ENCODE data around the gene CMYA5.

The CMYA5 gene

DNA sequence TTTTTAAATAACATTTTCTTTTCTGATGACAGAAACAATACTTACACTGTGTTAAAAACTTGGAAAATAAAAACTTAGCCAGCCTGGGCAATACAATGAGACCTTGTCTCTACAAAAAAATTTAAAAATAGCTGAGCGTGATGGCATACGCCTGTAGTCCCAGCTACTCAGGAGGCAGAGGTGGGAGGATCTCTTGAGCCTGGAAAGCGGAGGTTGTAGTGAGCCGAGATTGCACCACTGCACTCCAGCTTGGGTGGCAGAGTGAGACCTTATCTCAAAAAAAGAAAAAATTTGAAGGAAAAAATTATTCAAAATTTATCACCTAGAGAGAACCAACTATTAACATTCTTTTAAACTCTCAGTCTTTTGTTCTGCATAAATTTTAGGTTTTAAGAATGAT, 4.9 kb upstream of the CMYA5 start:
- peaks cover 88 to 100% (median 95%) of the 10 kb centered on the region in 11 experiments for H3K36me3 ChIP-seq

DNA sequence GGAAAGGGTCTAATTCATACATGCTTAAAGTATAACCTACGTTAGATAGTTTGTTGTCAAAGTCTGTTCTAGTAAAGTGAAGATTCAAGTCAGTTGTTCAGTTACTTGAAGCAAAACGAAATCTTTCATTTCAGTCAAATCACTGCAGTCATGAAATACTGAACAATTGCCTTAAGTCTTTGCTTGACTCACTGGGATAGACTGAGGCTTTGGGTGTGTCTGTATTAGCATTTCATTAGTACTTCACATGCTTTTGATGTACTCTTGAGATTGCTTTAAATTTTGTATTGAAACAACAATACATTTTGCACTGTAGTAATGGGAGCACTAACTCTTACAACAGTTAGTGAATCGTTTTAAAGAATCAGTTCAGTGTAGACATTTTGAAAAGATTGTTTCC, 4.0 kb upstream of the CMYA5 start:
- Histone ChIP-seq H3K9ac (no peak overlapping the region), H4K20me1 (peaks cover 0 to 16% (median 0%) of the 10 kb centered on the region in 11 experiments; a peak in 3 of 22 replicates), H3K4me1 (no peaks in the 10 kb centered on the region), H3K36me3 (peaks cover 87 to 97% (median 90%) of the 10 kb centered on the region in 11 experiments), H3K27me3 (no peaks in the 10 kb centered on the region), H3K4me2 (no peak overlapping the region), H3K27ac (no peak overlapping the region), H3K4me3 (no peak overlapping the region), H3K9me3 (replicated peaks in 1 of 11) (peaks cover 0 to 34% (median 24%) of the 10 kb centered on the region in 11 experiments; a peak in 17 of 22 replicates)
- no peak for TF ChIP-seq Cebpa-rat (IDR thresholded peaks at IDR 0.05)

More for the DNA sequence above, 4.9 kb upstream of the CMYA5 start:
- H3K9ac ChIP-seq = no peak overlapping the region
- H3K9me3 ChIP-seq (replicated peaks in 1 of 11) = peaks cover 0 to 29% (median 22%) of the 10 kb centered on the region in 11 experiments; a peak in 17 of 22 replicates
- no peaks in the 10 kb centered on the region for H3K4me1 ChIP-seq
- H4K20me1 ChIP-seq = peaks cover 0 to 23% (median 0%) of the 10 kb centered on the region in 11 experiments; a peak in 3 of 22 replicates
- H3K4me2 ChIP-seq = no peak overlapping the region
- TF ChIP-seq Cebpa-rat (IDR thresholded peaks at IDR 0.05) = no peak
- H3K27me3 ChIP-seq = no peaks in the 10 kb centered on the region
- no peak overlapping the region for H3K4me3 ChIP-seq
- no peak overlapping the region for H3K27ac ChIP-seq

DNA sequence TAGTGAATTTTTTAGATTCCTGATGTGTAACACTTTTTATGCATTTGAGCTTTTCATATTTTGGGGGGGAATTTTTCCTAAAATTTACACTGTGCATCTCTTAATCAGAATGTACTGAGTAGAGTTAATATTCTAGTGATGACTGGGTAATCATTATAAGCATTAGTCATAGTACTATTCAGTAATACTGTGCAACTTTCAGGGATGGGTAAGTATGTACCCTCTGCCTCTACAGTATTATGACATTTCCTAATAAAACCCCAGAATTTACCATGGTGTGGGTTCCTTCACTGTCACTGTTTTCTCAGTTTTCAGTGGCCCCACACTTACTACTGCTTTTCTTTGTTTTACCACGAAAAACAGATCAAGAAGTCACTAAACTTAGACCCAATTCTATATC, 2.8 kb upstream of the CMYA5 start:
- H3K4me2 ChIP-seq = no peak overlapping the region
- no peaks in the 10 kb centered on the region for H3K27me3 ChIP-seq
- H3K9ac ChIP-seq = no peak overlapping the region
- peaks cover 0 to 15% (median 0%) of the 10 kb centered on the region in 11 experiments; a peak in 3 of 22 replicates for H4K20me1 ChIP-seq
- TF ChIP-seq Cebpa-rat (IDR thresholded peaks at IDR 0.05) = no peak
- peaks cover 0 to 34% (median 24%) of the 10 kb centered on the region in 11 experiments; a peak in 17 of 22 replicates for H3K9me3 ChIP-seq (replicated peaks in 1 of 11)
- H3K36me3 ChIP-seq = peaks cover 75 to 85% (median 79%) of the 10 kb centered on the region in 11 experiments
- H3K27ac ChIP-seq = no peak overlapping the region
- H3K4me1 ChIP-seq = no peaks in the 10 kb centered on the region
- no peak overlapping the region for H3K4me3 ChIP-seq

DNA sequence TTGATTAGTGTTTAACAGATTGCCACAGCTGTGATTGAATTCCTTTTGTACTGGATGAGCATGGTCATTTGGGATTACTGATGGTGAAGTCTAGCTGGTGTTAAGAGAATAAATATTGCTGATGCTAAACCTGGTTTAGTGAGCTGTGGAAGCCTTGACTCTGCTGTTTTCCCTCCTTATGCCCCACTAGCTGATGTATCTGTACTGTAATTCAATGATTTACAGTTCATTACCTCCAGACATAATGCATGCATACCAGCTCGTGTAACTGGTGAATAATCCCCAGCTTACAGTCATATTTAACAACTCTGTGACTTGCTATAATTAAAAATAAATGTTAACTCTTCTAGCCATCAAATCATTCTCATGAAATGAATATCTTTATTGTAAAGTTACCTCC, 1.7 kb upstream of the CMYA5 start:
- H3K4me2 ChIP-seq = no peak overlapping the region
- H3K4me3 ChIP-seq = no peak overlapping the region
- no peaks in the 10 kb centered on the region for H3K27me3 ChIP-seq
- TF ChIP-seq Cebpa-rat (IDR thresholded peaks at IDR 0.05) = no peak
- H4K20me1 ChIP-seq = peaks cover 0 to 10% (median 0%) of the 10 kb centered on the region in 11 experiments; a peak in 2 of 22 replicates
- H3K9me3 ChIP-seq (replicated peaks in 1 of 11) = peaks cover 0 to 34% (median 24%) of the 10 kb centered on the region in 11 experiments; a peak in 17 of 22 replicates
- no peak overlapping the region for H3K9ac ChIP-seq
- no peak overlapping the region for H3K27ac ChIP-seq
- H3K36me3 ChIP-seq = peaks cover 64 to 74% (median 68%) of the 10 kb centered on the region in 11 experiments
- H3K4me1 ChIP-seq = no peaks in the 10 kb centered on the region

GRCh38 chr5:79691007-79691406, 1.4 kb downstream of the CMYA5 start:
- H3K27me3 ChIP-seq = no peaks in the 10 kb centered on the region
- H3K9ac ChIP-seq = no peak overlapping the region
- no peak overlapping the region for H3K4me3 ChIP-seq
- TF ChIP-seq Cebpa-rat (IDR thresholded peaks at IDR 0.05) = no peak
- peaks cover 0 to 6% (median 0%) of the 10 kb centered on the region in 11 experiments; a peak in 1 of 22 replicates for H4K20me1 ChIP-seq
- H3K4me1 ChIP-seq = peaks cover 0 to 7% (median 0%) of the 10 kb centered on the region in 10 experiments; a peak in 1 of 20 replicates
- H3K36me3 ChIP-seq = peaks cover 37 to 43% (median 41%) of the 10 kb centered on the region in 11 experiments
- H3K4me2 ChIP-seq = no peak overlapping the region
- no peak overlapping the region for H3K27ac ChIP-seq
- H3K9me3 ChIP-seq (replicated peaks in 1 of 11) = peaks cover 0 to 34% (median 24%) of the 10 kb centered on the region in 11 experiments; a peak in 17 of 22 replicates

DNA sequence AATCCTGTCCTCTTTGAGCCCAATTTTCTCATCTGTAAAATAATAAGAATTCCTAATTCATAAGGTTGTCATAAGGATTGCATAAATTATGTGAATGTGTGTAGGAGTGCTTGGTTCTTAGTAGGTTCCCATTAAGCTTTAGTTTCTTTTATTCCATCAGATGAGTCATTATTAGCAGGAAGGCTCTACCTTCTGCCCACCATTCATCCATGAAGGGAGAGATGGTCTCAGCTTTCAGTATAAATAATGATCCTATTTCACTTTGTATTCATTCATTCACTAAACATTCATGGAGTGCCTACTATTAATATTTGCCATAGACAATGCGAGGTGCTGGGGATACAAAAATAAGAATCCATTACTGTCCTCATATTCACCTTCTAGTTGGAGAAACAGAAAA, 3.0 kb downstream of the CMYA5 start:
- H3K27me3 ChIP-seq = no peaks in the 10 kb centered on the region
- no peak for TF ChIP-seq Cebpa-rat (IDR thresholded peaks at IDR 0.05)
- no peak overlapping the region for H3K4me3 ChIP-seq
- peaks cover 0 to 18% (median 7%) of the 10 kb centered on the region in 10 experiments; a peak in 15 of 20 replicates for H3K4me1 ChIP-seq
- no peaks in the 10 kb centered on the region for H4K20me1 ChIP-seq
- peaks cover 0 to 27% (median 22%) of the 10 kb centered on the region in 11 experiments; a peak in 16 of 22 replicates for H3K9me3 ChIP-seq (replicated peaks in 1 of 11)
- H3K9ac ChIP-seq = no peak overlapping the region
- peaks cover 21 to 27% (median 26%) of the 10 kb centered on the region in 11 experiments for H3K36me3 ChIP-seq
- no peak overlapping the region for H3K4me2 ChIP-seq
- no peak overlapping the region for H3K27ac ChIP-seq

- H3K4me2 ChIP-seq = no peak overlapping the region
- H3K4me3 ChIP-seq = no peak overlapping the region
- H3K27me3 ChIP-seq = no peaks in the 10 kb centered on the region
- no peaks in the 10 kb centered on the region for H4K20me1 ChIP-seq
- peaks cover 0 to 32% (median 15%) of the 10 kb centered on the region in 10 experiments; a peak in 15 of 20 replicates for H3K4me1 ChIP-seq
- peaks cover 5 to 12% (median 11%) of the 10 kb centered on the region in 11 experiments; a peak in 21 of 22 replicates for H3K36me3 ChIP-seq
- no peak for TF ChIP-seq Cebpa-rat (IDR thresholded peaks at IDR 0.05)
- H3K9ac ChIP-seq = no peak overlapping the region
- H3K9me3 ChIP-seq (replicated peaks in 1 of 11) = peaks cover 0 to 11% (median 7%) of the 10 kb centered on the region in 11 experiments; a peak in 13 of 22 replicates
- no peak overlapping the region for H3K27ac ChIP-seq
Observed at GRCh38 chr5:79694183-79694582, 4.5 kb downstream of the CMYA5 start.

DNA sequence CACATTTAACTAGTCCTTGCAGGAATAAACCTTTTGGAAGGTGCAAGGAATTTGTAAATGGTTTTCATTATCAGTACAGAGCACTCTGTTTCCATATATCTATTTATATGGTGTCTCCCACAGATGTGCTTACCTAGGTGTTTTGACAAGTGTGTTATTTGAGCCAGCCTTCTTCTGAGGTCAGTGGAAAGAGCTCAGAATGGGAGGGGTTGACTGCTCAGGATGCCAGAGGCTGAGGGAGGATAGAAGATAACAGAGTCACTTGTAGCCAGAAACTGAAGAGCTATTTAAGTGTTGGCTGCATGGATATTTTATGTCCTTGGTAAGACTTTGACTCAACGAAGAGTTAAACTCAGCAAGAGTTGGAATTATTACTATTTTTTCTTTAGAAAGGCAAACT, 5.0 kb downstream of the CMYA5 start:
- Histone ChIP-seq H3K9me3 (replicated peaks in 1 of 11) (peaks cover 0 to 6% (median 2%) of the 10 kb centered on the region in 11 experiments; a peak in 12 of 22 replicates), H3K4me3 (no peak overlapping the region), H3K27ac (no peak overlapping the region), H4K20me1 (no peaks in the 10 kb centered on the region), H3K9ac (no peak overlapping the region), H3K4me2 (no peak overlapping the region), H3K27me3 (no peaks in the 10 kb centered on the region), H3K36me3 (peaks cover 2 to 7% (median 6%) of the 10 kb centered on the region in 11 experiments; a peak in 17 of 22 replicates), H3K4me1 (peaks cover 0 to 37% (median 15%) of the 10 kb centered on the region in 10 experiments; a peak in 15 of 20 replicates)
- TF ChIP-seq Cebpa-rat (IDR thresholded peaks at IDR 0.05) = no peak

DNA sequence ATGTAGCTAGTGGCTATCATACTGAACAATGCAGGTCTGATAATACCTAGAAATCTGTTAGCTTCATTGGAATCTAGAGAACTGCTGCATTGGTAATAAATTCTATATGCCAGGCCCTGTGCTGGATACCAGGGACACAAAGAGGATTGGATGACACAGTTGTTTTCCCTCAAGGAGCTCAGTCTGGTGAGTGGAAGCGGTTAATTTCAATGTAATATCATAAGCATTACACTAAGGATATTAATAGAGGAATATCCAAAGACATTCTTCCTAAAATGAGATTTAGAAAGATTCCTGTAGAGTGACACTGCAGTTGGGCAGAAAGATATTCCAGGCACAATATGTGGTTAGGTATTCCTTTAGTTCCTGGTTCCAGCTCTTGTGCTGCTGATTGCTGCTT, 5.9 kb downstream of the CMYA5 start:
- Histone ChIP-seq H3K4me1 (peaks cover 0 to 38% (median 15%) of the 10 kb centered on the region in 10 experiments; a peak in 15 of 20 replicates), H3K9ac (no peak overlapping the region), H3K4me2 (no peak overlapping the region), H4K20me1 (no peaks in the 10 kb centered on the region), H3K27ac (peak overlapping the region in 2 of 11 experiments; percentile 1 to 11; a peak in 1 of 22 replicates), H3K4me3 (no peak overlapping the region), H3K9me3 (replicated peaks in 1 of 11) (no peaks in the 10 kb centered on the region), H3K27me3 (no peaks in the 10 kb centered on the region), H3K36me3 (no peaks in the 10 kb centered on the region)
- TF ChIP-seq Cebpa-rat (IDR thresholded peaks at IDR 0.05) = no peak
